Neuron (in vitro differentiated cells): ENCODE data around the gene PRKN.

Experiments used
- H2AFZ ChIP-seq: one replicate; pipeline ENCODE4 v1.6.1; 2013; ENCODE audit warnings: low read depth, mild to moderate bottlenecking, inconsistent platforms, low read length, moderate library complexity
- H3K27me3 ChIP-seq: one replicate; pipeline ENCODE4 v1.6.1; 2013; ENCODE audit warnings: low read length; ENCODE audit not compliant: insufficient read depth
- H3K36me3 ChIP-seq: one replicate; pipeline ENCODE4 v1.6.1; 2013; ENCODE audit warnings: low read length; ENCODE audit not compliant: insufficient read depth
- H3K4me1 ChIP-seq: one replicate; pipeline ENCODE4 v1.6.1; 2013; ENCODE audit warnings: low read length; ENCODE audit not compliant: insufficient read depth
- H3K4me3 ChIP-seq: 2 replicates; pipeline ENCODE4 v1.5.1; 2013; ENCODE audit warnings: mild to moderate bottlenecking, low read length, moderate library complexity
- H3K9me3 ChIP-seq: one replicate; pipeline ENCODE4 v1.6.1; 2013; ENCODE audit warnings: low read length

The PRKN gene

GRCh38 chr6:161413355-161413771, 1314.2 kb downstream of the PRKN start:
- peaks cover 5% of the 10 kb centered on the region for H3K9me3 ChIP-seq
- no peaks in the 10 kb centered on the region for H3K36me3 ChIP-seq
- peaks cover 12% of the 10 kb centered on the region for H3K4me1 ChIP-seq
- no peak overlapping the region for H3K4me3 ChIP-seq
- no peak overlapping the region for H2AFZ ChIP-seq
- no peaks in the 10 kb centered on the region for H3K27me3 ChIP-seq

DNA sequence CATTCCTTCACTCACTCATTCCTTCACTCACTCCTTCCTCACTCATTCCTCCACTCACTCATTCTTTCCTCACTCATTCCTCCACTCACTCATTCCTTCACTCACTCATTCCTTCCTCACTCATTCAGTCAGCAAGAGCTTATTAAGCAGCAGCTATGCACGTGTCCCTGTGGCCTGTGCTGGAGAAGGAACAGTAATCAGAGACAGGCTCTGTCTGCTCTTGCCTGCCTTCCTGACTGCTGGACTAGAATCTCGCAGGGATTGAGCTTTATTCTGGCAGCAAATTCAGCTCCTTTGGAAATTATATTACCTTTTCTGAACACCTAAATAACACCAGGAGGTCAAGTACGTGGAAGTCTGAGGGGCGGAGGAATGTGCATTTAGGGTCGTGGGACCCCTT, 1314.8 kb downstream of the PRKN start:
- Histone ChIP-seq H3K4me3 (no peak overlapping the region), H3K9me3 (peaks cover 5% of the 10 kb centered on the region)

DNA sequence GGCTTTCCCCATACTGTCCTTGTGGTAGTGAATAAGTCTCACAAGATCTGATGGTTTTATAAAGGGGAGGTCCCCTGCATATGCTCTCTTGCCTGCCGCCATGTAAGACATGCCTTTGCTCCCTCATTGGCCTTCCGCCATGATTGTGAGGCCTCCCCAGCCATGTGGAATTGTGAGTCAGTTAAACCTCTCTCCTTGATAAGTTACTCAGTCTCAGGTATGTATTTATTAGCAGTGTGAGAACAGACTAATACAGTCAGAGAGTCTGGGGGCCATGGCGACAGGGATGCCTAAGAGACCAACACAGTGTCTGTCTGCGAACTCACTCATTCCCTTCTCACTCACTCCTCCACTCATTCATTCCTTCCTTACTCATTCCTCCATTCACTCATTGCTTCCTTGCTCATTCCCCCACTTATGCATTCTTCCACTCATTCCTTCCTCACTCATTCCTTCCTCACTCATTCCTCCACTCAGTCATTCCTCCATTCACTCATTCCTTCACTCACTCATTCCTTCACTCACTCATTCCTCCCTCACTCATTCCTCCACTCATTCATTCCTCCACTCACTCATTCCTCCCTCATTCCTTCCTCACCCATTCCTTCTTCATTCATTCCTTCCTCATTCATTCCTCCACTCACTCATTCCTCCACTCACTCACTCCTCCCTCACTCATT, 1316.2 kb downstream of the PRKN start:
- Histone ChIP-seq H3K4me3 (no peak overlapping the region), H3K9me3 (peaks cover 5% of the 10 kb centered on the region), H2AFZ (no peak overlapping the region), H3K36me3 (no peaks in the 10 kb centered on the region), H3K27me3 (no peaks in the 10 kb centered on the region), H3K4me1 (peaks cover 23% of the 10 kb centered on the region)

More for the DNA sequence above, 1314.8 kb downstream of the PRKN start:
- no peaks in the 10 kb centered on the region for H3K36me3 ChIP-seq
- no peaks in the 10 kb centered on the region for H3K27me3 ChIP-seq
- H3K4me1 ChIP-seq: peaks cover 14% of the 10 kb centered on the region
- no peak overlapping the region for H2AFZ ChIP-seq

- Histone ChIP-seq H3K9me3 (peaks cover 5% of the 10 kb centered on the region), H3K4me1 (peaks cover 23% of the 10 kb centered on the region), H3K36me3 (no peaks in the 10 kb centered on the region), H3K27me3 (no peaks in the 10 kb centered on the region), H2AFZ (no peak overlapping the region), H3K4me3 (no peak overlapping the region)
These were observed 1316.8 kb downstream of the PRKN start for GRCh38 chr6:161410736-161411135.

DNA sequence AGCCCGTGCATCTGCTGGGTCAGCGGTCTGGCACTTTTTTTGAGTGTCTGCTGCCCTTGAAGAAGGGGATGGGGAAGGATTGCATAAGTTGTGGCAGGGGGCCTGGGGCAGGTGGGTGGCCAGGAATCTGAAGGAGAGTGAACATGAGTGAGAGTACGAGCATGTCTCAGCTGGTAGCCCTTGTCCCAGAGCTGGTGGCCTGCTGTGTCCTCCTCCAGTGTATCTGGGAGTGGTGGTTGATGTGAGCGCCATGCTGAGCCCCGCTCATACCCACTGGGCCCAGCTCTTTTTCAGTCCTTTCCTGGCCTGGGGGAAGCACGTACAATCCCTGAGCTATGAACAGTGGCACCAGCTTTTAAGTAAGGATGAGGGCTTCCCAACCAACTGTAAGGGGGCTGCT, 1317.5 kb downstream of the PRKN start:
- Histone ChIP-seq H2AFZ (no peak overlapping the region), H3K4me3 (no peak overlapping the region), H3K36me3 (no peaks in the 10 kb centered on the region), H3K4me1 (peaks cover 23% of the 10 kb centered on the region), H3K9me3 (peaks cover 5% of the 10 kb centered on the region), H3K27me3 (no peaks in the 10 kb centered on the region)

GRCh38 chr6:161409353-161409752, 1318.2 kb downstream of the PRKN start:
- Histone ChIP-seq H3K4me1 (peaks cover 23% of the 10 kb centered on the region), H3K36me3 (no peaks in the 10 kb centered on the region), H3K4me3 (no peak overlapping the region), H3K9me3 (peaks cover 5% of the 10 kb centered on the region), H3K27me3 (no peaks in the 10 kb centered on the region), H2AFZ (no peak overlapping the region)

DNA sequence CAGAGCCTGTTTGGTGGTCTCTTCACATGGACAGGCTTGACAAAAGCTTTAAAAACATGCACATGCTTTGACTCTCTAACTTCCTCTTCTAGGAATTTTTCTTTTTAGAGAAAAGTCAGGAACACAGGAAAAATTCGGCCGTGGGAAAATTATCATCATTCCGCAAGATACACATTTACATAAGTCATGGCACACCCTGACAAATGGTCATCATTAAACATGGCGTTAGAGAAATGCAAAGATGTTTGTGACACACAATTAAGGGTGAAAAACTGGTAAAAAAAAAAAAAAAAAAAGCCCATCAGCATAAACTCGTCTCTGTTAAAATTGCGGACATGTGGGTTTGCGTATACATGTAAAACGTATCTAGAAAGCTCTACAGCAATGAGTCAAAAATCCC, 1319.5 kb downstream of the PRKN start:
- Histone ChIP-seq H3K4me3 (no peak overlapping the region), H3K27me3 (no peaks in the 10 kb centered on the region), H3K9me3 (peaks cover 6% of the 10 kb centered on the region), H2AFZ (no peak overlapping the region), H3K36me3 (no peaks in the 10 kb centered on the region), H3K4me1 (peaks cover 23% of the 10 kb centered on the region)

GRCh38 chr6:161407581-161407980, 1320.0 kb downstream of the PRKN start:
- Histone ChIP-seq H3K27me3 (no peaks in the 10 kb centered on the region), H2AFZ (no peak overlapping the region), H3K4me3 (no peak overlapping the region), H3K36me3 (no peaks in the 10 kb centered on the region), H3K9me3 (peaks cover 6% of the 10 kb centered on the region), H3K4me1 (peaks cover 23% of the 10 kb centered on the region)

DNA sequence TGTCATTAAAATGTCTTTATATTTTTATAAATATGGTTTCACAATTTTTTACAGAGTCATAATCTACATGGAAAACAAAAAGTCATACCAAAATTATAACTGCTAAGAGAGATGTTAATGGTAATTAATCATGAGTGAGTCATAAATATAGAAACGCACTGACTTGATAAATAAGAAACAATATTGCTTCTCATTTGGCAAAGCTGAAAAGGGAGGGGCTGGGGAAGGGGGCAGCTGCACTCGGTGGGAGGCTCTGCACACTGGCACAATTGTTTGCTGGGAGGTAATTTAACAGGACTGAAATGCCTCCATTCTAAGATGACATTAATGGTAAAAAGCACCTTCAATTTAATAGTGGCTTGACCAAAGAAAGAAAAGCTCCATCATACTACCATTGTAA, 1320.5 kb downstream of the PRKN start:
- H3K4me3 ChIP-seq: no peak overlapping the region

GRCh38 chr6:161406646-161407045, 1320.9 kb downstream of the PRKN start:
- H3K4me1 ChIP-seq: peaks cover 23% of the 10 kb centered on the region
- no peaks in the 10 kb centered on the region for H3K27me3 ChIP-seq
- peaks cover 2% of the 10 kb centered on the region for H3K9me3 ChIP-seq
- no peaks in the 10 kb centered on the region for H3K36me3 ChIP-seq
- H3K4me3 ChIP-seq: no peak overlapping the region
- no peak overlapping the region for H2AFZ ChIP-seq

More for the DNA sequence above, 1320.5 kb downstream of the PRKN start:
- Histone ChIP-seq H3K27me3 (no peaks in the 10 kb centered on the region), H3K9me3 (peaks cover 6% of the 10 kb centered on the region), H3K36me3 (no peaks in the 10 kb centered on the region), H2AFZ (no peak overlapping the region), H3K4me1 (peaks cover 23% of the 10 kb centered on the region)

GRCh38 chr6:161405418-161405817, 1322.1 kb downstream of the PRKN start:
- Histone ChIP-seq H3K4me1 (peaks cover 23% of the 10 kb centered on the region), H3K9me3 (peaks cover 2% of the 10 kb centered on the region), H2AFZ (no peak overlapping the region), H3K36me3 (no peaks in the 10 kb centered on the region), H3K27me3 (no peaks in the 10 kb centered on the region), H3K4me3 (no peak overlapping the region)

DNA sequence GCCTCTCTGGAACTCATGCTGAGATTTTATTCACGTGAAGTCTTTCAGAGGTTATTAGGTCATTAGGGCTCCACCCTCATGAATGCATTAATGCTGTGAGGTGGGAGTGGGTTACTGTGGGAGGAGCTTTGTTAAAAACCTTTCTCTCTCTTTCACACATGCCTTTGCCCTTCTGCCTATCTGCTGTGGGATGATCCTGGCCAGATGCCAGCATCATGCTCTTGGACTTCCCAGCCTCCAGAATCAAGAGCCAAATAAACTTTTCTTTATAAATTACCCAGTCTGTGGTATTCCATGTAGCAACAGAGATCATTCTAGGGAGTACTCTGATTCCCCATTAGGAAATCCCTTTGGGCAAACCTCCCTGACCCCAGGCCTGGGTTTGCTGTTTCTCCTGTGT, 1323.8 kb downstream of the PRKN start:
- Histone ChIP-seq H3K4me1 (peaks cover 23% of the 10 kb centered on the region), H3K36me3 (no peaks in the 10 kb centered on the region), H3K4me3 (no peak overlapping the region), H2AFZ (no peak overlapping the region), H3K27me3 (no peaks in the 10 kb centered on the region), H3K9me3 (peaks cover 4% of the 10 kb centered on the region)

DNA sequence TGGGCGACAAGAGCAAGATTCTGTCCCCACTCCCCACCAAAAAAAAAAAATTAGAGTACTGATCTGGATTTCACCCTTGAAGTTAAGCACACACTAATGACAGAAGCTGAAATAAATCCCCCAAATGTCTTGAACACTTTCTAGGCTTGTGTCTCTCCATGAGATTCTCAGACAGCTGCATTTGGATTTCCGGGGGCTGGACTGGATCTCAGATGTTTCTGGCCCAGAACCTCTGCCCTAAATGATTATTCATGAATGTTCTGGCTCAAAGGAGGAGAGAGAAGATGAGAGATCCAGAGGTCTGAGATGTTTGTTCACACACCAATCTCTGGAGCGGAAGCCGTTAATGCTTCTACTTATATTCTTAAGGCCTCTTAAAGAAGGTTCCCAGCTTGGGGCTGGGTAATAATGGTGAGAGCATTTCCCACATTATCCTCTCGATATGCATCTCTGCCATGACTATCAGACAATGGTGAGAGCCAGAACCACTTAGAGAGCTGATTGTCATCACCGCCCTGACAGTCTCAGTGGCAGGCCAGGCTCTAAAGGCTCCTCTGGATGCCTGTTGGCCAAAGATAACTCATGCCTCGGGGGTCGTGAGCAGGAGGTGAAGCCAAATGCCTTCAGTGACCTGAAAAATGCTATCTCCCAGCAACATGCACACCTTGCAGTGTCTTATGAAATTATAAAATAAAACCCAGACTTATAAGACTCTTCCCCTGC, 1325.8 kb downstream of the PRKN start:
- Histone ChIP-seq H2AFZ (no peak overlapping the region), H3K27me3 (no peaks in the 10 kb centered on the region), H3K36me3 (no peaks in the 10 kb centered on the region), H3K9me3 (peaks cover 4% of the 10 kb centered on the region), H3K4me3 (no peak overlapping the region), H3K4me1 (peaks cover 9% of the 10 kb centered on the region)
